ENCODE measurements around the gene CALM1.

Gene CALM1

GRCh38 chr14:90429754-90430153 lies 32.9 kb downstream of the CALM1 start:
- no peak for DNase-seq (ENCODE audit: low spot score)
- TF ChIP-seq CTCF (IDR thresholded peaks at IDR 0.05; ENCODE audit: extremely low read depth, insufficient read depth, missing control alignments): no peak
- in situ Hi-C loops (cut with MboI; ENCODE audit: low pct_unique_long_range_greater_than_20kb, low sequenced_read_pairs, unreplicated experiment): no loop called here

- DNase-seq (ENCODE audit: low spot score): no peak
- in situ Hi-C loops (cut with MboI; ENCODE audit: low pct_unique_long_range_greater_than_20kb, low sequenced_read_pairs, unreplicated experiment): no loop called here
- no peak for TF ChIP-seq CTCF (IDR thresholded peaks at IDR 0.05; ENCODE audit: extremely low read depth, insufficient read depth, missing control alignments)
Observed at GRCh38 chr14:90434370-90435020, 37.7 kb downstream of the CALM1 start.

- no peak for TF ChIP-seq CTCF (IDR thresholded peaks at IDR 0.05; ENCODE audit: extremely low read depth, insufficient read depth, missing control alignments)
- in situ Hi-C loops (cut with MboI; ENCODE audit: low pct_unique_long_range_greater_than_20kb, low sequenced_read_pairs, unreplicated experiment): no loop called here
- no peak for DNase-seq (ENCODE audit: low spot score)
Observed at GRCh38 chr14:90438841-90439240, 42.0 kb downstream of the CALM1 start.

- TF ChIP-seq CTCF (IDR thresholded peaks at IDR 0.05; ENCODE audit: extremely low read depth, insufficient read depth, missing control alignments): no peak
- DNase-seq (ENCODE audit: low spot score): no peak
- in situ Hi-C loops (cut with MboI; ENCODE audit: low pct_unique_long_range_greater_than_20kb, low sequenced_read_pairs, unreplicated experiment): no loop called here
Observed at GRCh38 chr14:90440021-90440451, 43.2 kb downstream of the CALM1 start.

GRCh38 chr14:90440592-90440991 lies 43.8 kb downstream of the CALM1 start:
- no peak for TF ChIP-seq CTCF (IDR thresholded peaks at IDR 0.05; ENCODE audit: extremely low read depth, insufficient read depth, missing control alignments)
- no peak for DNase-seq (ENCODE audit: low spot score)
- in situ Hi-C loops (cut with MboI; ENCODE audit: low pct_unique_long_range_greater_than_20kb, low sequenced_read_pairs, unreplicated experiment): no loop called here

GRCh38 chr14:90442388-90442787 lies 45.6 kb downstream of the CALM1 start:
- no peak for DNase-seq (ENCODE audit: low spot score)
- in situ Hi-C loops (cut with MboI; ENCODE audit: low pct_unique_long_range_greater_than_20kb, low sequenced_read_pairs, unreplicated experiment): no loop called here
- no peak for TF ChIP-seq CTCF (IDR thresholded peaks at IDR 0.05; ENCODE audit: extremely low read depth, insufficient read depth, missing control alignments)
